Hepatocyte (in vitro differentiated cells): ENCODE measurements around the gene RABGAP1. TPM values are rescaled to one million over a fixed set of nuclear protein-coding genes. Genes with fewer than 3 reads are reported as not detected.
A peak's percentile ranks its signal among the peaks of the same experiment; 100 is the strongest.

ENCODE experiments used
- DNase-seq: peaks from one replicate; pipeline ENCODE4 v3.0.0-alpha.2; 2016; ENCODE audit warnings: low spot score
- H2AFZ ChIP-seq: fragments of 200-600 bp; sonication (generic); 2 replicates; pipeline ENCODE4 v1.6.0; 2016; ENCODE audit warnings: antibody characterized with exemption, mild to moderate bottlenecking
- H3K27ac ChIP-seq: fragments of 200-600 bp; sonication (generic); 2 replicates; pipeline ENCODE4 v1.5.1; 2016; ENCODE audit warnings: mild to moderate bottlenecking
- H3K27me3 ChIP-seq: fragments of 200-600 bp; sonication (generic); 2 replicates; pipeline ENCODE4 v1.6.1; 2016
- H3K36me3 ChIP-seq: fragments of 200-600 bp; sonication (generic); replicated peaks from 2 replicates; pipeline ENCODE4 v1.5.1; 2016; ENCODE audit warnings: low read depth; ENCODE audit not compliant: insufficient read depth
- H3K4me1 ChIP-seq: fragments of 200-600 bp; sonication (generic); 2 replicates; pipeline ENCODE4 v1.5.1; 2016; ENCODE audit warnings: mild to moderate bottlenecking, moderate library complexity; ENCODE audit not compliant: insufficient read depth
- H3K4me2 ChIP-seq: fragments of 200-600 bp; sonication (generic); 2 replicates; pipeline ENCODE4 v1.6.0; 2016
- H3K4me3 ChIP-seq: fragments of 200-600 bp; sonication (generic); 2 replicates; pipeline ENCODE4 v1.5.1; 2016; ENCODE audit warnings: mild to moderate bottlenecking
- H3K79me2 ChIP-seq: fragments of 200-600 bp; sonication (generic); 2 replicates; pipeline ENCODE4 v1.6.0; 2017; ENCODE audit warnings: mild to moderate bottlenecking
- H3K9me2 ChIP-seq: fragments of 200-600 bp; sonication (generic); replicated peaks from 2 replicates; pipeline ENCODE4 v1.6.0; 2017; ENCODE audit warnings: mild to moderate bottlenecking; ENCODE audit not compliant: insufficient read depth
- H3K9me3 ChIP-seq: fragments of 200-600 bp; sonication (generic); 2 replicates; pipeline ENCODE4 v1.5.1; 2016; ENCODE audit warnings: low read depth, mild to moderate bottlenecking
- H4K20me1 ChIP-seq: fragments of 200-600 bp; sonication (generic); 2 replicates; pipeline ENCODE4 v1.6.0; 2016; ENCODE audit warnings: mild to moderate bottlenecking; ENCODE audit not compliant: insufficient read depth, poor library complexity, severe bottlenecking
- CTCF ChIP-seq: fragments of 200-600 bp; sonication (generic); IDR thresholded peaks from 2 replicates; pipeline ENCODE4 v1.5.1; 2016; ENCODE audit warnings: antibody characterized with exemption, mild to moderate bottlenecking; ENCODE audit not compliant: poor library complexity
- EZH2 ChIP-seq: fragments of 200-600 bp; sonication (generic); IDR thresholded peaks from 2 replicates; pipeline ENCODE4 v1.6.1; 2016; ENCODE audit warnings: antibody characterized with exemption, mild to moderate bottlenecking, borderline replicate concordance
- EZH2phosphoT487 ChIP-seq: fragments of 200-600 bp; sonication (generic); IDR thresholded peaks from one replicate; pipeline ENCODE4 v1.6.1; 2018; ENCODE audit warnings: antibody characterized with exemption, mild to moderate bottlenecking, low read depth, moderate library complexity; ENCODE audit not compliant: unreplicated experiment, severe bottlenecking
- WGBS: methylation state at CpG from one replicate; pipeline ENCODE4 v1.1.6; 2016; ENCODE audit warnings: low lambda C conversion rate; ENCODE audit errors: missing lambda C conversion rate; 5-methylcytosine and 5-hydroxymethylcytosine counted together
- polyA plus RNA-seq: library from polyadenylated mRNA; unstranded; fragments of >200 nt; fragmentation: Nextera tagmentation; extraction: Ambion mirVana; gene quantifications from 2 replicates; pipeline ENCODE4 v1.2.1, GENCODE V29; 2016
- total RNA-seq: library from RNA; depleted of rRNA; stranded (reverse); fragments of >200 nt; gene quantifications from 2 replicates; pipeline ENCODE4 v1.2.3, GENCODE V29; 2014

The RABGAP1 gene
- total and polyA plus RNA-seq, 2 experiments from 2014 or later, result 26.8 to 58.4 TPM

- Histone ChIP-seq H4K20me1 (no peaks in the 10 kb centered on the region), H3K79me2 (no peaks in the 10 kb centered on the region), H2AFZ (no peak overlapping the region), H3K9me3 (no peaks in the 10 kb centered on the region), H3K27ac (no peak overlapping the region), H3K9me2 (no peaks in the 10 kb centered on the region), H3K4me3 (no peak overlapping the region), H3K4me1 (no peaks in the 10 kb centered on the region), H3K27me3 (no peaks in the 10 kb centered on the region), H3K4me2 (no peak overlapping the region), H3K36me3 (no peaks in the 10 kb centered on the region)
- DNase-seq, result no peak
- WGBS, result 95% methylated on average over 1 of the region's 1 CpG
- TF ChIP-seq CTCF, result no peak
Observed at GRCh38 chr9:123000371-123001068, 59.7 kb downstream of the RABGAP1 start.

- WGBS, result 59% methylated on average over 5 of the region's 5 CpGs
- Histone ChIP-seq H4K20me1 (no peaks in the 10 kb centered on the region), H2AFZ (no peak overlapping the region), H3K36me3 (no peaks in the 10 kb centered on the region), H3K27ac (peak overlapping the region; percentile 1), H3K4me1 (no peaks in the 10 kb centered on the region), H3K27me3 (no peaks in the 10 kb centered on the region), H3K9me3 (no peaks in the 10 kb centered on the region), H3K79me2 (no peaks in the 10 kb centered on the region), H3K4me3 (no peak overlapping the region), H3K4me2 (no peak overlapping the region), H3K9me2 (no peaks in the 10 kb centered on the region)
- no peak for DNase-seq
- no peak for TF ChIP-seq CTCF
- TF ChIP-seq EZH2, result no peak
- TF ChIP-seq EZH2phosphoT487, result no peak
Observed at GRCh38 chr9:123002754-123003153, 61.9 kb downstream of the RABGAP1 start.

GRCh38 chr9:123003466-123003865 is 62.6 kb downstream of the RABGAP1 start:
- Histone ChIP-seq H3K27me3 (no peaks in the 10 kb centered on the region), H3K79me2 (no peaks in the 10 kb centered on the region), H2AFZ (no peak overlapping the region), H4K20me1 (no peaks in the 10 kb centered on the region), H3K27ac (peak overlapping the region; percentile 1), H3K4me1 (no peaks in the 10 kb centered on the region), H3K36me3 (no peaks in the 10 kb centered on the region), H3K4me2 (no peak overlapping the region), H3K9me3 (no peaks in the 10 kb centered on the region), H3K9me2 (no peaks in the 10 kb centered on the region), H3K4me3 (no peak overlapping the region)
- 96% methylated on average over 2 of the region's 2 CpGs for WGBS
- TF ChIP-seq EZH2phosphoT487, result no peak
- TF ChIP-seq EZH2, result no peak
- TF ChIP-seq CTCF, result no peak
- no peak for DNase-seq

- TF ChIP-seq EZH2 (no peak), EZH2phosphoT487 (no peak), CTCF (no peak)
- Histone ChIP-seq H3K27me3 (no peaks in the 10 kb centered on the region), H3K4me1 (no peaks in the 10 kb centered on the region), H3K9me3 (no peaks in the 10 kb centered on the region), H3K79me2 (no peaks in the 10 kb centered on the region), H3K36me3 (no peaks in the 10 kb centered on the region), H3K4me3 (no peak overlapping the region), H3K27ac (no peak overlapping the region), H3K4me2 (no peak overlapping the region), H3K9me2 (no peaks in the 10 kb centered on the region), H4K20me1 (no peaks in the 10 kb centered on the region), H2AFZ (no peak overlapping the region)
- 58% methylated on average over 1 of the region's 1 CpG for WGBS
- DNase-seq, result no peak
Observed at GRCh38 chr9:123005964-123006363, 65.1 kb downstream of the RABGAP1 start.
